K562 (cell line): ENCODE data around the gene SOCS3.

Source experiments
- ATF2 ChIP-seq: sonication (generic); formaldehyde crosslinking; IDR thresholded peaks from 2 replicates; pipeline ENCODE4 v1.8.1; 2022; ENCODE audit warnings: missing genetic modification reagents
- NBN ChIP-seq: fragments of 450-650 bp; IDR thresholded peaks from 2 replicates; pipeline ENCODE4 v1.6.1; 2016; ENCODE audit warnings: low read depth, mild to moderate bottlenecking
- NCOA6 ChIP-seq: fragments of 450-650 bp; IDR thresholded peaks from 2 replicates; pipeline ENCODE4 v1.6.1; 2017; ENCODE audit warnings: mild to moderate bottlenecking
- TARDBP ChIP-seq: fragments of 450-650 bp; IDR thresholded peaks from 2 replicates; pipeline ENCODE4 v1.6.1; 2016

GRCh38 chr17:78368348-78368747 lies 8.5 kb upstream of the SOCS3 start:
- TF ChIP-seq NCOA6 (no peak), TARDBP (no peak), NBN (no peak), ATF2 (CRISPR knock-in tag) (no peak)
